Liver (tissue), 9 donors: ENCODE measurements around the gene EHD2. TPM values are rescaled to one million over a fixed set of nuclear protein-coding genes. Genes with fewer than 3 reads are reported as not detected.
"Not testable (repeated sequence)": the region's sequence is repeated elsewhere in the genome, so short reads cannot be mapped to it uniquely, and the experiment has no call there.

Experiments
- DNase-seq: peaks from one replicate; pipeline ENCODE4 v3.0.0-alpha.2; 2017; ENCODE audit warnings: low spot score
- H3K27ac ChIP-seq, 2 donors: one replicate each; pipeline ENCODE4 v1.7.0; 2013; ENCODE audit warnings: inconsistent platforms in 2 of 2, low read length in 2 of 2, control low read depth in 1 of 2, low read depth in 1 of 2, mild to moderate bottlenecking in 1 of 2
- H3K27me3 ChIP-seq, 4 donors: one replicate each; pipeline versions ENCODE4 v1.6.1 to v1.7.0; 2013; ENCODE audit warnings: low read length in 3 of 4, inconsistent platforms in 1 of 4, mild to moderate bottlenecking in 1 of 4, moderate library complexity in 1 of 4; ENCODE audit not compliant: control insufficient read depth in 4 of 4, insufficient read depth in 4 of 4
- H3K36me3 ChIP-seq, 4 donors: one replicate each; pipeline versions ENCODE4 v1.6.1 to v1.7.0; 2013; ENCODE audit warnings: low read length in 3 of 4, mild to moderate bottlenecking in 3 of 4, low read depth in 1 of 4, moderate library complexity in 1 of 4; ENCODE audit not compliant: control insufficient read depth in 4 of 4, insufficient read depth in 3 of 4
- H3K4me1 ChIP-seq, 4 donors: one replicate each; pipeline versions ENCODE4 v1.6.1 to v1.7.0; 2013; ENCODE audit warnings: low read length in 3 of 4, mild to moderate bottlenecking in 3 of 4, moderate library complexity in 1 of 4; ENCODE audit not compliant: control insufficient read depth in 4 of 4, insufficient read depth in 4 of 4
- H3K4me3 ChIP-seq, 3 donors: one replicate each; pipeline versions ENCODE4 v1.6.1 to v1.7.0; 2013; ENCODE audit warnings: low read length in 3 of 3, control low read depth in 1 of 3, low read depth in 1 of 3, mild to moderate bottlenecking in 1 of 3
- H3K9ac ChIP-seq, 2 donors: one replicate each; pipeline ENCODE4 v1.7.0; 2013; ENCODE audit warnings: low read length in 2 of 2, mild to moderate bottlenecking in 2 of 2, moderate library complexity in 2 of 2, control low read depth in 1 of 2, low read depth in 1 of 2
- H3K9me3 ChIP-seq, 4 donors: one replicate each; pipeline versions ENCODE4 v1.6.1 to v1.7.0; 2013; ENCODE audit warnings: low read length in 3 of 4; ENCODE audit not compliant: control insufficient read depth in 4 of 4
- EGR1 ChIP-seq, 2 donors: IDR thresholded peaks; 2 replicates each; pipeline ENCODE4 v1.6.1; 2016 to 2018; ENCODE audit warnings: antibody characterized with exemption in 2 of 2, low read depth in 2 of 2
- FOXA2 ChIP-seq: IDR thresholded peaks from 2 replicates; pipeline ENCODE4 v1.6.1; 2016; ENCODE audit warnings: antibody characterized with exemption
- HNF4A ChIP-seq, 2 donors: conservative IDR thresholded peaks; 2 replicates each; pipeline ENCODE4 v1.6.1; 2016; ENCODE audit warnings: antibody characterized with exemption in 2 of 2, mild to moderate bottlenecking in 2 of 2
- JUND ChIP-seq, 2 donors: IDR thresholded peaks; 2 replicates each; pipeline ENCODE4 v1.6.1; 2016; ENCODE audit warnings: antibody characterized with exemption in 2 of 2
- NR2F2 ChIP-seq: IDR thresholded peaks from 2 replicates; pipeline ENCODE4 v1.6.1; 2016; ENCODE audit warnings: antibody characterized with exemption
- RXRA ChIP-seq, 2 donors: IDR thresholded peaks; 2 replicates each; pipeline ENCODE4 v1.6.1; 2017 to 2018; ENCODE audit warnings: antibody characterized with exemption in 2 of 2, mild to moderate bottlenecking in 1 of 2
- SP1 ChIP-seq: IDR thresholded peaks from 2 replicates; pipeline ENCODE4 v1.6.1; 2018; ENCODE audit warnings: antibody characterized with exemption, mild to moderate bottlenecking
- TAF1 ChIP-seq: conservative IDR thresholded peaks from 2 replicates; pipeline ENCODE4 v1.6.1; 2016; ENCODE audit warnings: antibody characterized with exemption, mild to moderate bottlenecking
- YY1 ChIP-seq: IDR thresholded peaks from 2 replicates; pipeline ENCODE4 v1.6.1; 2016; ENCODE audit warnings: antibody characterized with exemption, mild to moderate bottlenecking
- WGBS: extraction: QIAGEN DNeasy Blood & Tissue Kit; methylation state at CpG from one replicate; pipeline ENCODE4 v1.1.7; 2013; 5-methylcytosine and 5-hydroxymethylcytosine counted together
- polyA plus RNA-seq, 2 donors: library from polyadenylated mRNA; stranded (reverse) in 1 of 2; unstranded in 1 of 2; fragments of 200-250 nt in 1 of 2; fragments of >200 nt in 1 of 2; fragmentation: Nextera tagmentation in 1 of 2; extraction: Ambion mirVana in 1 of 2; gene quantifications; one replicate each; pipeline versions ENCODE4 v1.2.1 to v1.2.3, GENCODE V29; 2013 to 2015
- total RNA-seq, 2 donors: library from RNA; depleted of rRNA; stranded (reverse); fragments of >200 nt; gene quantifications; one replicate each; pipeline ENCODE4 v1.2.3, GENCODE V29; 2014
- TF ChIP-seq, protein P1 (sequence below): IDR thresholded peaks from 2 replicates; pipeline ENCODE4 v1.6.1; 2016; ENCODE audit warnings: antibody characterized with exemption, mild to moderate bottlenecking
- donor health status: healthy.
- donor health status: healthy.
- donor health status: healthy.
- donor health status: healthy.
- donor health status: healthy.

Gene EHD2
- total and polyA plus RNA-seq, 4 donors = 3.2 to 7.9 (median 5.8) TPM

DNA sequence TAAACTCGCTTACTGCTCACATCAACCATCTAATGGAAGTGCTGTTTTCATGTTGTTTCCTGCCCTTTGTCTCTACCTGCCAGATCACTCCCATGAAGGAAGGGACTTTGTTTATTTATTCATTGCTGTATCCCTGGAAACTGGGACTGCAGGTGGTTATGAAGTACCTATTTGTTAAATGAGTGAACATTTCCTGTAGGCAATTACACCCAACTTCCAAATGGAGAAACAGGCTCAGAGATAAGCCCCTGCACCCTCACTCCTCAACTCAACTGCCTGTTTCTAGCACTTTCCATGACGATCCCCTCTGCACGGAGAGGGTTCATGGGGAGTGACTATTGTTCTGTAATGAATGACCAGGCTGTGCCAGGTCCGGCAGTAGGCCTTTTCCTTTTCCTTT lies 63.3 kb downstream of the EHD2 start:
- no peaks in the 10 kb centered on the region for H3K27me3 ChIP-seq
- H3K4me1 ChIP-seq = peaks cover 2 to 11% (median 6%) of the 10 kb centered on the region in 4 donors
- H3K4me3 ChIP-seq = no peak overlapping the region
- DNase-seq = no peak
- H3K27ac ChIP-seq = peak overlapping the region; percentile 38 to 78
- no peaks in the 10 kb centered on the region for H3K36me3 ChIP-seq
- H3K9me3 ChIP-seq = no peaks in the 10 kb centered on the region
- 74% methylated on average over 4 of the region's 4 CpGs for WGBS
- no peak for TF ChIP-seq JUND (IDR thresholded peaks at IDR 0.05)
- TF ChIP-seq HNF4A (conservative IDR thresholded peaks at IDR 0.05) = peak; percentile 28 to 57
- peak; percentile 61 for TF ChIP-seq YY1
- peak; percentile 27 for TF ChIP-seq SP1
- TF ChIP-seq RXRA (IDR thresholded peaks at IDR 0.05) = peak in 1 of 2 donors; percentile 27
- no peak overlapping the region for H3K9ac ChIP-seq

DNA sequence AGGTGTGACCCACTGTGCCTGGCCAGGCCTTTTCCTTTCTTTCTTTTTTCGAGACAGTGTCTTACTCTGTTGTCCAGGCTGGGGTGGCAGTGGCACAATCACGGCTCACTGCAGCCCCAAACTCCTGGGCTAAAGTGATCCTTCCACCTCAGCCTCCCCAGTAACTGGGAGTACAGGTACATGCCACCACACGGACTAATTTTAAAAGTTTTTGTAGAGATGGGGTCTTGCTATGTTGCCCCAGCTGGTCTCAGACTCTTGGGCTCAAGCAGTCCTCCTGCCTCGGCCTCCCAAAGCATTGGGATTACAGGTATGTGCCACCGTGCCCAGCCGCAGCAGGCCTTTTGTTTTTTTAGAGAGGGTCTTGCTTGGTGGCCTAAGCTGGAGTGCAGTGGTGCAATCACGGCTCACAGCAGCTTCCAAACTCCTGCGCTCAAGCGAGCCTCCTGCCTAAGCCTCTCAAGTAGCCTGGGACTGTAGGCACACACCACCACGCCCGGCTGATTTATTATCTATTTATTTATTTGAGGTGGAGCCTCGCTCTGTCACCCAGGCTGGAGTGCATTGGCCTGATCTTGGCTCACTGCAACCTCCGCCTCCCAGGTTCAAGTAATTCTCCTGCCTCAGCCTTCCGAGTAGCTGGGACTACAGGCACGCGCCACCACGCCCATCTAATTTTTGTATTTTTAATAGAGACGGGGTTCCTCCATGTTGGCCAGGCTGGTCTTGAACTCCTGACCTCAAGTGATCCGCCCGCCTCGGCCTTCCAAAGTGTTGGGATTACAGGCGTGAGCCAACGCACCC lies 64.2 kb downstream of the EHD2 start:
- not testable (repeated sequence) for H3K27me3 ChIP-seq, H3K36me3 ChIP-seq, DNase-seq, H3K9me3 ChIP-seq, H3K9ac ChIP-seq
- peaks cover 4 to 11% (median 9%) of the 10 kb centered on the region in 4 donors for H3K4me1 ChIP-seq
- peak overlapping the region; percentile 38 to 90 for H3K27ac ChIP-seq
- 73% methylated on average over 23 of the region's 23 CpGs for WGBS
- H3K4me3 ChIP-seq = peak overlapping the region in 2 of 3 donors; percentile 84 to 87

DNA sequence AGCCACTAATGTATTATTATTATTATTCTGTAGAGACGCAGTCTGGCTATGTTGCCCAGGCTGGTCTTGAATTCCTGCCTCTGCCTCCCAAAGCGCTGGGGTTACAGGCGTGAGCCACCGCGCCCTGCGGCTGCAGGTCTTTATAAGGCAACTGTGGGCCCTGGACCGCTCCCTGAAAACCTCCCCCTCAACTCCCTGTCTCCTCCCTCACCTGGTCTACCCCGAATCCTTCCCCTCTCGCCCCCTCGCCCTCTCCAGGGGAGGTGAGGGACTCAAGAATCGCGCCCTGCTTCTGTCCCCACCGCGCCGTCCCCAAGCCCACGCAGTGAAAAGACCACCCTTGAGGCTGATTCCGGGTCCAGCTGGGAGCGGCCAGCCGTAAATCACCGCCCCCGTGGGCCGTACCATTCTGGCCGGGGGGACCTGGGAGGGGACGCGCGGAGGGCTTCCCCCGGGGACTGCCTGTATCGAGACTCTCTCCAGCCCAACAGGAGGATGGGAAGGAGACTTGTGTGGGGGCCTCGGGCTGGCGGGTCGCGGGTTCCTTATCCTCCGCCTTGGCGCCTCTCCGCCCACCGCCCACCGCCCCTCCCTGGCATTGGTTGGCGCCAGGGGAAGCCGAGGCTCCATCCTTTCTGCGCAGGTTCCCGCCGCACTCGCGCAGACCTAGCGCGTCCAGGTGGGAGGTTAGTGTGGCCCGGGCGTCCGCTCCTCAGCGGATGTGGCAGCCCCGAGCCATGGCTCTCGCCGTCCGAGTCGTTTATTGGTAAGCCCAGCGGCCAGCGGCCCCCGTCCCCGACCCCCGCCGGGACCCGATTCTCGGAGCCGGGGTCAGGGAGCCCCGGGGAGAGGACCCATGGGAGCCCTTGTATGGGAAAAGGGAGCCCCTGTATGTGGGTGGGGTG lies 65.1 kb downstream of the EHD2 start, which contains the start of gene SELENOW:
Gene SELENOW, plus strand, starts transcription at position 655 of the 905 bp plus-strand sequence. Its CDS starts 83 bp downstream, at position 738.
- peaks cover 4 to 11% (median 9%) of the 10 kb centered on the region in 4 donors for H3K4me1 ChIP-seq
- under 1% methylated on average over 65 of the region's 65 CpGs for whole genome bisulfite sequencing

More for the DNA sequence above, 65.1 kb downstream of the EHD2 start, which contains the start of gene SELENOW:
- H3K36me3 ChIP-seq = peaks cover 0 to under 1% (median 0%) of the 10 kb centered on the region in 4 donors
- no peaks in the 10 kb centered on the region for H3K27me3 ChIP-seq
- peak within 1 kb of the TSS; percentile 76 to 87 (median 84) for H3K4me3 ChIP-seq
- H3K9me3 ChIP-seq = no peaks in the 10 kb centered on the region
- H3K9ac ChIP-seq = peak within 1 kb of the TSS; percentile 77 to 93
- TF ChIP-seq TAF1 (peak; percentile 69), FOXA2 (no peak), SP1 (peak; percentile 59), NR2F2 (no peak), YY1 (peak; percentile 56), EGR1 (IDR thresholded peaks at IDR 0.05; ENCODE audit: low read depth in 2 of 2) (peak; percentile 79 to 95)
- TF ChIP-seq, protein P1, sequence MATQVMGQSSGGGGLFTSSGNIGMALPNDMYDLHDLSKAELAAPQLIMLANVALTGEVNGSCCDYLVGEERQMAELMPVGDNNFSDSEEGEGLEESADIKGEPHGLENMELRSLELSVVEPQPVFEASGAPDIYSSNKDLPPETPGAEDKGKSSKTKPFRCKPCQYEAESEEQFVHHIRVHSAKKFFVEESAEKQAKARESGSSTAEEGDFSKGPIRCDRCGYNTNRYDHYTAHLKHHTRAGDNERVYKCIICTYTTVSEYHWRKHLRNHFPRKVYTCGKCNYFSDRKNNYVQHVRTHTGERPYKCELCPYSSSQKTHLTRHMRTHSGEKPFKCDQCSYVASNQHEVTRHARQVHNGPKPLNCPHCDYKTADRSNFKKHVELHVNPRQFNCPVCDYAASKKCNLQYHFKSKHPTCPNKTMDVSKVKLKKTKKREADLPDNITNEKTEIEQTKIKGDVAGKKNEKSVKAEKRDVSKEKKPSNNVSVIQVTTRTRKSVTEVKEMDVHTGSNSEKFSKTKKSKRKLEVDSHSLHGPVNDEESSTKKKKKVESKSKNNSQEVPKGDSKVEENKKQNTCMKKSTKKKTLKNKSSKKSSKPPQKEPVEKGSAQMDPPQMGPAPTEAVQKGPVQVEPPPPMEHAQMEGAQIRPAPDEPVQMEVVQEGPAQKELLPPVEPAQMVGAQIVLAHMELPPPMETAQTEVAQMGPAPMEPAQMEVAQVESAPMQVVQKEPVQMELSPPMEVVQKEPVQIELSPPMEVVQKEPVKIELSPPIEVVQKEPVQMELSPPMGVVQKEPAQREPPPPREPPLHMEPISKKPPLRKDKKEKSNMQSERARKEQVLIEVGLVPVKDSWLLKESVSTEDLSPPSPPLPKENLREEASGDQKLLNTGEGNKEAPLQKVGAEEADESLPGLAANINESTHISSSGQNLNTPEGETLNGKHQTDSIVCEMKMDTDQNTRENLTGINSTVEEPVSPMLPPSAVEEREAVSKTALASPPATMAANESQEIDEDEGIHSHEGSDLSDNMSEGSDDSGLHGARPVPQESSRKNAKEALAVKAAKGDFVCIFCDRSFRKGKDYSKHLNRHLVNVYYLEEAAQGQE = peak; percentile 83
- peak within 1 kb of the TSS; percentile 83 to 90 for H3K27ac ChIP-seq
- peak; percentile 81 for DNase-seq
